ENCODE data around the gene AXIN2. TPM values are rescaled to one million over a fixed set of nuclear protein-coding genes. Genes with fewer than 3 reads are reported as not detected.

The AXIN2 gene, protein sequence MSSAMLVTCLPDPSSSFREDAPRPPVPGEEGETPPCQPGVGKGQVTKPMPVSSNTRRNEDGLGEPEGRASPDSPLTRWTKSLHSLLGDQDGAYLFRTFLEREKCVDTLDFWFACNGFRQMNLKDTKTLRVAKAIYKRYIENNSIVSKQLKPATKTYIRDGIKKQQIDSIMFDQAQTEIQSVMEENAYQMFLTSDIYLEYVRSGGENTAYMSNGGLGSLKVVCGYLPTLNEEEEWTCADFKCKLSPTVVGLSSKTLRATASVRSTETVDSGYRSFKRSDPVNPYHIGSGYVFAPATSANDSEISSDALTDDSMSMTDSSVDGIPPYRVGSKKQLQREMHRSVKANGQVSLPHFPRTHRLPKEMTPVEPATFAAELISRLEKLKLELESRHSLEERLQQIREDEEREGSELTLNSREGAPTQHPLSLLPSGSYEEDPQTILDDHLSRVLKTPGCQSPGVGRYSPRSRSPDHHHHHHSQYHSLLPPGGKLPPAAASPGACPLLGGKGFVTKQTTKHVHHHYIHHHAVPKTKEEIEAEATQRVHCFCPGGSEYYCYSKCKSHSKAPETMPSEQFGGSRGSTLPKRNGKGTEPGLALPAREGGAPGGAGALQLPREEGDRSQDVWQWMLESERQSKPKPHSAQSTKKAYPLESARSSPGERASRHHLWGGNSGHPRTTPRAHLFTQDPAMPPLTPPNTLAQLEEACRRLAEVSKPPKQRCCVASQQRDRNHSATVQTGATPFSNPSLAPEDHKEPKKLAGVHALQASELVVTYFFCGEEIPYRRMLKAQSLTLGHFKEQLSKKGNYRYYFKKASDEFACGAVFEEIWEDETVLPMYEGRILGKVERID
- 29.9 TPM for total RNA-seq

DNA sequence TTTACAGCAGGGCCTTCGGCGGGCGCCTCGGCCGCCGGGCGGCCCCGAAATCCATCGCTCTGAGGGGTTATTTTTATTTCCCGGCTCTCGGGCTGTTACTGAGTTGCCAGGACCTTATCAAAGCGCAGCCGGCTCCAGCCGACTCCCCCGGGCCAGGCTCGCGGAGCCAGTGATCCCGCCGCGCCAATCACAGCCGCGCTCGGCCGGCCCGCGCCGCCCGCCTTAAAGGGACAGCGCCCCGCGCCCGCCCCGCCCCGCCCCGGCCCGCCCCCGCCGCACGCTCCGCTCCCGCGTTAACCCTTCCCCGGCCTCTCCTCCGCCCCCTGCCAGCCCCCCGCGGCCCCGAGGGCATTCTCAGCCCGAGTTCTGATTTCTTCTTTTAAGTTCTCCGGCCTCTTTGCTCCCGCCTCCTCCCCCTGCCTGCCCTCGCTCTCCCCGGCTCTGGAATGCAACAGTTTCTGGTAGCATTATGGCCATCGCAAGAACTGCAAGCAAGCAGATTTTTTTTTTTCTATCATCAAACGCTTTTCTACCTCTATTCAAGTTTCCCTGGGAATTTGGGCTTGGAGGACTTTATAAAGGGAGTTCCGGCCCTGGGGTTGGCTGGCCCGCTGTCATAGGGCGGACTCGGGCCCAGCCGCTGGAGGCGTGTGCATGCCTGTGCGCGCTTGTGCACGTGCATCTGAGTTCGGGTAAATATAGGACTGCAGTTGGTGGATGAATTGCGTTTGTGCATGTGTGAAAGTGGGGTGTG is at the start of gene AXIN2:
Gene AXIN2, minus strand, starts transcription at position 197 of the 754 bp plus-strand sequence. CDS start 3,028 bp downstream, outside the sequence.
- peak; percentile 89 for DNase-seq

DNA sequence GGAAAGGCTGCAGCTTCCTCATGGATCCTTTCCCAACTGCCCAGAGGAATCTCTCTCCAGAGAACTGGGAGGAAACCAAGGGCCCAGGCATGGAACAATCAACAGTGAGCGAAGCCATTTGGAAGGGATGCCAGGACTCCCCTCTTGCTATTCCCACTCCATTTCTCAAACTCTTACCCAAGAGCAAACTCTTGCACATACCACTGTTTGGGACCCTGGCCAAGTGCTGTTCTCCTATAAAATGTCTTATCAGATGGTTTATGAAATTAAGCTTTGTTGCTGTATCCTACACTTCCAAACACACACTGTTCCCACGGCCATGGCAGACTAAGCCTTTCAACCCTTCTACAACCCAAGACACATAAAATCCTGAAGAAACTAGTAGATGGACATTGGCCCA is 48.3 kb upstream of the AXIN2 start:
- DNase-seq, result no peak

DNA sequence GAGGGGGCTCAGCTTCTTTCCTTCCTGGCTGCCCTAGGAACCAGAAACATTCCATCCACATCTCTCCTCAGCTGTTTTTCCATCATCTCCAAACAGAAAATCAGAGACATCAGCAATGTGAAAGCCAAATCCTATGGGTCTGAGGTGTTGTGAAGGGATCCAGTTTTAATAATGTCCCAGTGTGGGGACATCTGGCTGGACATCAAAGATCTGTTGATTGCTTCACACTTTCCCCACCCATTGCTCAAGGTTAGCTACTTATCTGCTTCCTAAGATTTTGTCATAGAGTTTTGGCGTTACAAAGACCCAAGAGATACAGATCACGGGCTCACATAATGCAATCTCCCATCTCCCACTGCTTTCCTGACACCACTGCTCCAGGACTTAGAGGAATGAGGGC is 47.8 kb upstream of the AXIN2 start:
- DNase-seq, result no peak

DNA sequence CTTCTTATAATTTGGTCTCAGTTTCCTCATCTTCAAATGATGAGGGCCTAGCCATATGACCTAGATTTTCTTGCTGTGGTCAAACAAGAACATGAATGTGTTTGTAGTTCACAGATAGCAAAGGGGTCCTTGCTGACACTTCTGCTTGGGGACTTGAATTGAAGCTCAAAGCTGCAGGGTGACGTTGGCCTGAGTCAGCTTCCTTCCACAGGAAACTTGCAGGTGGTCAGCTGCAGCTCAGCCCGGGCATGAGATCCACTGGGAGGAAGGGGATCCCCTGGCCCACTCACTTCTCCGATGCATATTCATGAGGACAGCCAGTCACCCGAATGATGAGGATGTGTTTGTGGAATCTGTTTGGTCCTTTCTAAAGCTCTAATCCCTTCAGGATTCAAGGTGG is 42.6 kb upstream of the AXIN2 start:
- no peak for DNase-seq

DNA sequence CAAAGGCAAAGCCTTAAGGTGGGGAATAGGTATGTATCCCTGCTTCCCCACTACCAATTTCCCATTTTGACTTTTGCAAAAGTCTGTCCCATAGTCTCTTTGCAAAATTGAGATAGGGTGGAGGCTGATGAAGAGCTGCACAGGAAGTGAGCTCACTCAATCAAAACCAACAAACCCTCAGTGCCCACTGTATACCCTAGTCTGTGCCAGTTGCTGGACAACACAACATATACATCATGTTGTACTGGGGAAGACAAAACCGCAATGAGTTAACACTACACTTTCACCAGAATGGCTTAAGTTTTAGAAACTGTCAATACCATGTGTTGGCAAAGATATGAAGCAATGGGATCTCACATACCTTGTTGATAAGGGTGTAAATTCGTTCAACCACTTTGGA is 40.4 kb upstream of the AXIN2 start:
- DNase-seq, result no peak

DNA sequence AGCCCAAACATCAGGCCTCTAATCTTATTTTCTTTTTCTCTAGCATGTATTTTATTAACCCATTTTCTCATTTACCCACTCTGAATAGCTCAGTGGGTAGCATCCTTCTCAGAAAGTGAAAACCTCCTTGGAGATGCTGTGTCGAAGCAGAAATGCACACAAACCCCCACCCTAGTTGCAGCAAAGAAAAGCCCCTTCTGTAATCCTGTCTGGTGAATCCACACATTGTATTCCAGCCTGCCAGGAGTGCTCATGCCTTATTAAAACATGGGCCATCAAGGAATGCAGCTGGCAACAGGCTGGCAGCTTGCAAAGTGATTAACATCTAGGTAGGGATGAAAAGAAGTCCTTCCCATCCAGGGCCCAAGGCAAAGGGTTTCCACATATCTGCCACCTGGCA is 39.7 kb upstream of the AXIN2 start:
- DNase-seq, result no peak

DNA sequence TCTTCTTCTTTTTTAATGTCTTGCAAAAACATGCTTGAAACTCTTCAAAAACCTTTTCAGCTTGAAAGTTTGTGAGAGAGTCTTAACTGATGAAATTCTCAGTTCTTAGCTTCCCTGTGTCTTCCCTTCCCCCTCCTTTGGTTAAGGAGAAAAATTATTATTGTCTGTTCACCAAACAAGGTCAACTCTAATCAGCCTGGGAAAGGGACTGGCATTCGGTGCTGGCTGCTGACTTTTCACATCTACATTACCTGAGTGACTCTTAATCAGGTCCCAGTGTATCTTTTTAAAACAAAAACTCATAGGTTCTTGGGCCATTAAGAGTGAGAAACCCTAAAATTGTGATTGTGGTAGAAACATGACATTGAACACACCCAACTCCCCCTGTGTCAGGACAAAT is 39.1 kb upstream of the AXIN2 start:
- no peak for DNase-seq

DNA sequence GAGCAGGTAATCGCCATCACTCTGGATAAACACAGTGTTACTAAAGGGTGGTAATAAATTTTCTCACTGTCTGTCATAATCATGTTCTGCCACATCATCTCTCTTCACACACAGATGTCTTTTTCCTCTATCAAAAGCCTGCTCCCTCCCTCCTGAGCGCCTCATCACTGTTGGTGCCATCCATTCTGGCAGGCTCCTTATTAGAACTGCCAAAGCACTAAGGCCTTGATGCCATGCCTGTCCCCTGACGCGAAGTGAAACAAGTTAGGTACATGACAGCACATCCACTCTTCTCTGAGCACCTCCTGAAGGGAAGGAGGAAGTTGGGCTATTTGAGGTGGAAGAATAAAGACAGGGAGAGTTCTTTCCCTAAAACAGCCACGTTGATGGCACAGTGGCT is 38.2 kb upstream of the AXIN2 start:
- DNase-seq, result no peak

DNA sequence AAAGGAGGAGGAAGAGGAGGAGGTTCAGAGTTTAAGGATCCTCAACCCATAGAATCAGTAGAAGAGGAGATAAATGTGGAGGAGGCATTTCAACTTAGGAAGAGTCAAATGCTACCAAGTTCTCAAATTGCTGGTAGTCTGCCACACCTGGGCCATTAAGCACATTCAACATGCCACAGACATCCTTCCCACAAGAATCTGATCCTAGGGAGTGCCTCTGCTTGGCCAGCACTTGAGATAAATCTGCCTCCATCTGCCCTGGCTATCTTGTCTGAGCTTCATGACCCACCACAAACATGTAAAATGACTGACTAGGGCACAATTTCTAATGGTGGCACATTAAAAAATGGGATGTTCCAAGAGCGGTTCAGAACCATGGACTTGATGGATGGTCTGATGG is 37.3 kb upstream of the AXIN2 start:
- no peak for DNase-seq

DNA sequence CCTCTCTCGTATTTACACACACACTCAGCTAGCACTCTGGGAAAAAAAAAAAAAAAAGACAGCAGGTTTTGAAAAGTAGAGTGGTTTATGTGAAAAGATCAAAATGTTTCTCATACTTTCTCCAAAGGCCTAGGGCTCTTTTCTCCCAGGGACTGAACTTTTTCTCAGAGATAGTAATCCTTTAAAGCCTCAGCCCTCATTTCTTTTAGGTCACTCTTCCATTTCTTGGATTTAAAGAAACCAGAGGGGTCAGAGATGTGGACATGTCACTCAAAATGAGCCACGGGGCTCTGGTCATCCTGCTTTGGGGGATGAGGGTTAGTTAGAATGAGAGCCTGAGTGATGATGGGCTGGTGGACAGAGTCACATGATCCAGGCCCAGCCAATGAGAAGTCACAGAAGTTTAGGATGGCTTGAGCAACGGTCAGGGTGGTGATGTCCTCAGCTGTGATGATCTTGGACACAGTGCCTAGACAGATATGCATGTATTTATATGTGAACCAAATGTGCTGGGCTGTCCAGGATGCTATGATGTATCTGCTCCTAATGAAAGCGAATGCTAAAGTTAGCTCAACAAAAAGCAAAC is 33.7 kb upstream of the AXIN2 start:
- DNase-seq, result no peak

DNA sequence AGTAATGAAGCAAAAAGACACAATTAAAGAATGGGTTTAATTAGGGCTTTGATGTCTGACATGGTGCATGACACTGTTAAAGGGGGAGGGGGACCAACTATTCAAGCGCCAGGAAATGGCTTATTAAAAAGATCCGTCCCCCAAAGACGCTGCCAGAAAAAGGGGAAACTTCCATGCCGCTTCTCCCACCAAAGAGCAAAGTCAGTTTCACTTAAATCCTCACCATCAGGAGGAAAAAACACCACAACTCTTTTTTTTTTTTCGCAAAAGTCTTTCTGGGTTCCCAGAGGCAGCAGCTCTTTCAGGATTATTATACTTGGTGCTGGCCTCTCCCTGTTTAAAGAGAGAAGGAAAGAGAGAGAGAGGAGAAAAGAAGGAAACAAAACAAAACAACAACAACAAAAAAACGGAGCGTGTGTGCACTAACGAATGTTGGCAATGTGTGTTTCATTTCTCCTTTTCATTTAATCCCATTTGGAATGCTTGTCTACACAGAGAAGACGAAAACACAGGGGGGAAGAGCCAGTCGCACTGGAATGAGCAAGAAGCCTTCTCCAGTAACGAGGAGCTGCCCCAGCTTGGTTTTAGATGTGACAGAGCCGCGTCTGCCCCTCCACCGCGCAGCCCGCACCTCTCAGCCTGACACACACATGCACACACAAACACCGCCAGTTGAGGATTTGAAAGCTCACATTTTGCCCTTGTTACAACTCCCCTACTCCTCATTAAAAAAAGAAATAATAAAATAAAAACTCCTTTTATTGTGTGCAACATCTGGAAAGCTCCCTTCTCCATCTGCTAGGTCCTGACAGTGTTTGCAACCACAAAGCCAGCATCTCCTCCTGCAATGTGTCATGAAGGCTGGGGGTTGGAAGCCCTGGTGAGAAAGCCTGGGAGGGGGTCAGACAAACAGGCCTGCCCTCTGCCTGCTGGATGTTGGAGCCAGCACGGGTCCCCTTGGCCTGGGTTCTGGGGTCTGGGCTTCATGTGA is 32.7 kb upstream of the AXIN2 start:
- DNase-seq, result peak; percentile 87

DNA sequence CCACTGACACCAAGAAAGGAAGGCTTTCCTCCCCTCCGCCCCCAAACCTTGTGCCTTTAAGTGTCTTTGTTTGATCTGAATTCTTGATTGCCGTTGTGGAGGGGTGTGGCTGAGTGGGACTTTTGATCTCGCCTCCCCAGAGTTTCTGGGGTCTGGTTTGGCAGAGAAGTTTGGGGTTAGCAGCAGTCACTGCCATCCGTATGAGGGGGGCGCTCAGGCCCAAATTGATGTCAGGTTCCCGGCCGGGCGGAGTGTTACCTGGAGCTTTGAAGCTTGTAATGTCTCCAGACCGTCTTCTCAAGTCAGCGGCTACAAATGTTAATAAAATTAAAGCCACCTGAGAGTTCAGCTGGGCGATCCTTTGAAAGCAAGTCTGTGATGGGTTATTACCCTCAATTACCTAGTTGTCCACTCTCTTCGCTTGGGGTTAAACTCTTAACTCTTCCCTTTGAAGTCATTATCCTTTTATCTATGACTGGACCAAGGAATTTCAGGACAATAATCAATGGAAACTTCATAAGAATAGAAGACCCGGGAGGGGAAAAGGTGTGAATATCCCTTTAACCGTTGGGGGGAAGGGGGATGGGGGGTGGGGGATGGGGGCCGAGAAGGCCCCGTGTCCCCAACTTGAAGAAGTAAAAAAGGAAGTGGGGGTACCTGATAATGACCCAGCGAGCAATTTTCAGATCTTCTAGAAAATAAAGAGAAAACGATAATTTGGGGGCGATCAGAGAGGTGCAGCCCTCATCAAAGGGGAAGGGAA is 31.8 kb upstream of the AXIN2 start:
- no peak for DNase-seq

DNA sequence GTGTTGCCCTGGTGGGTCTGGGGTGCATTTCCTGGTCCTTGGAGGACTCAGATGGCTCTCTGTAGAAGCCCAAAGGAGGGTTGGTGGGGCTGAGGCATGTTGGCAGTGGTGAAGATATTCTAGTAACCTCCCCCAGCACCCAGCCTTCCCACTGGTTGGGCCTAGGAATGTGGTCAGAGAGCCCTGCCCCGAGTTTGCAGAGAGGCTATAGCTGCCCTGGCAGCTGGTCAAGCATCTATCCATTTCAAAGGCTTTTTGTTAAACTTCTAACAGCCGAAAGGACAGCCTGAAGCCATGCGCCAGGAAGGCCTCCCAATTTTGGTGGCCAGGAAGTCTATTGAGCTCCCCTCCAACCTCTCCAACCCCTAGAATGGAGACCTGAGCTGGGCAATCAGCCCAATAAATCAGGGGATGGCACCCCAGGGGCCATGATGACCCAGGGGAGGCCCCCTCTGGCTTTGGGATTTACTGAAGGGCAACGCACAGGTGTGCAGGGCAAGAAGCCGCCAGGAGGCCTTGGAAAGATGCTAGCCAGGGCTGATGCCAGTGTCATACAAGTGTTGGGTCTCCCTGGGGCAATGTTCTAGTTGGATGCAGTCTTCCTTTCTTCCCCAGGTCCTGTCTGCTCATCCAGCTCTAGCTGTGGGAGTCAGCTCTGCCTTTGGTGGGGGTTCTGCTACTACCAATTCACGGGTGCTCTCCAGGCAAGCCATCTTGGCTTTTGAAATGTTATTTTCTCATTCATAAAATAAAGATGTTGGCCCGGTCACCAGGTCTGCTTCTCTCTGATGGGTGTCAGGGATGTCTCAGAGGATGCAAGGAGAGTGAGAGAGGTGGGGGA is 30.9 kb upstream of the AXIN2 start:
- no peak for DNase-seq

DNA sequence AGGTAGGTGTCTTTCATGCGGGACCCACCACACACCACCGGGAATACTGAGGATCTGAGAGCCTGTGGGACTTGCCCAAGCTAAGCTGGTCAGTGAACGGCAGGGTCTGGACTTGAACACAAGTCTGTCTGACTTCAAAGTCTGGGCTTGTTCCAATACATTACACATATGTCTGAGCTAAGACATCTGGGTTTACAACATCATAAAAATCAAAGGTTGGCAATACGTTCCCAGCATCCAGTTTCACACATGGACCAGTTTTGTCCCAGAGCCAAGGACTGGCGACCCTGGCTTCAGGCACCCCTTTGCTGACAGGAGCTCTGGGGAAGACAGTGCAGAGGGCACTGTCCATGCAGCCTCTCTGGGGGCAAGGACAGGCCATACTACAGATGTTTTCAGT is 27.9 kb upstream of the AXIN2 start:
- DNase-seq, result peak; percentile 26

DNA sequence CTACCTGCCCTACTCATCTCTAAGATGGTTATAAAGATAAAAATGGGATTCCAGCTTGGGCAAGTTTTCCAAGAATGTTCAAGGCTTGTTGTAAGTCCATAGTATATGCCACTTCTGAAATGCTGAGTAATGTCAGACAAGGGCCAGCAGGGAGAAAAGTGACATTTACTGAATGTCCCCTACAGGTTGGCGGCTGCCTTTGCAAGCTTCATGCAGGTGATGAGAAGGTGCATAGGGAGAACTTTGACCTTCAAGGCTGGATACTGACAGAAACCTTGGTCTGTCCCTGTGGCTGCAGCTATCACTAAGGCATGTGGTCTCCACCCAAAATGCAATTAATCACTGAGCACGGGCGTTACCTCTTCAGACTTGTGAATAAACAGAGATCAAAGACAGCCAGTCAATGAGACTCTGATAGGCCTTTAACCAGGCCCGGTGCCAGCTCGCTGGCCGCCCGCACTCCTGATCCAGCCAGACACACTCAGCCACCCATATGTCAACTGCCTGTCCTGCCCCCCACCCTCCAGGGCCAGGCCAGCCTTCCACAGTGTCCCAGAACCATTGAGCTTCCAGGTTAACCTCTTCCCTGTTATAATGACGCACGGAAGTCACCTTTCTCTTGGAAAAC is 26.8 kb upstream of the AXIN2 start:
- no peak for DNase-seq

DNA sequence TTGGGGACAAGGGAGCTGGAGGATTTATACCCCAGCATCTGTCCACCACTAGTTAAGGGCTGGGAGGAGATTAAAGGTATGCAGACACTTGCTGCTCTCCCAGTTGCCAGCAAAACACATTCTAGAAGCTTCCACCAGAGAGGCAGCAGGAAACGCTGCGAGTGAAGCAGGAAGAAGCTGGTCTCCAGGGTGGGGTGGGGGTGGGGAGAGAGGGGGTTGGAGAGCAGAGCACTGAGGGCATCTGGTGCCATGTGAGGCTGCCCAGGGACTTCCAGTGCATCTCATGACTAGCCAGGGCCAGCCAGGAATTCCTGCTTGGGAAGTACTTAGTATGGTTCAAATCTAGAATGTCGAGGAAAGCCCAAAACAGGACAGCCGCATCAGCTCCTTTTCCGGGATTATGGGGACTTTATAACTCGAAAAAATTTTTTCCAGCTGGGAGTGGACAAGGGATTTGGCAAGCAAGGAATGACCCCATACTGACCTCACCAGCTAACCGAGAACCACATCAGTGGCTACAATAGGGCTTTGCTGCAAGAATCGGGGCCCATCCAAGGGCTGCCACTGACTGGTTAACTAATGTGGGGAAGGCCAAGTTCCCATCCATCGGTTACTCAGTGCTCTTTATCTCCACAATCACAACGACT is 26.2 kb upstream of the AXIN2 start:
- DNase-seq, result no peak

DNA sequence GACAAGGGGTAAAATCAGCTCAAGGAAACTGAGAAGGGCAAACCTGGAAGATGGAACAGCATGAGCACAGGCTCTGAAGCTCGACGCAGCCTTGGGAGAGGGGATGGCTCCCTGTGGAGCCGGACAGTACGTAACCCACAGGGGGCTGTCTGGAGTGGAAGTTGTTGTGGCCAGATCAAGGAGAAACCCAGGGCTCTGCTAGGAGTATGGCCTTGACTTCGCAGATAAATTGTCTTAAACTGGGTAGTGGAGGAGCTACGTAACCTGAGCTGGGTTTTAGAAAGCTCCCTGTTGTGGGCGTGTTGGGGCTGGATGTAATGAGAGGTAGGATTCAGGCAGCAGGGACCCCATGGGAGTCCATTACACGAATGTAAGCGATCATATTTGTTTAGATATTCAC is 25.5 kb upstream of the AXIN2 start:
- DNase-seq, result no peak

All from skin of body (tissue), 2 donors.